GM12872 (cell line): ENCODE data around the gene TTC28.

Experiments used
- CTCF ChIP-seq: IDR thresholded peaks from 3 replicates; pipeline ENCODE4 v1.5.1; 2011; ENCODE audit warnings: low read depth, mild to moderate bottlenecking, low read length, moderate library complexity; ENCODE audit not compliant: insufficient read depth

TTC28 gene

GRCh38 chr22:28021116-28021997 is 658.3 kb downstream of the TTC28 start:
- TF ChIP-seq CTCF = no peak

- peak; percentile 97 for TF ChIP-seq CTCF
These were observed 659.5 kb downstream of the TTC28 start for GRCh38 chr22:28019881-28020861.

GRCh38 chr22:28019360-28019759 is 660.3 kb downstream of the TTC28 start:
- no peak for TF ChIP-seq CTCF

GRCh38 chr22:28018461-28018927 is 661.1 kb downstream of the TTC28 start:
- no peak for TF ChIP-seq CTCF

GRCh38 chr22:28017859-28018258 is 661.8 kb downstream of the TTC28 start:
- no peak for TF ChIP-seq CTCF

GRCh38 chr22:28017558-28017820 is 662.2 kb downstream of the TTC28 start:
- TF ChIP-seq CTCF = no peak
